Dedifferentiated amniotic fluid mesenchymal stem cell (primary cell): ENCODE data around the gene SLC25A21.

ENCODE experiments used
- DNase-seq: peaks from one replicate; pipeline ENCODE4 v3.0.0-alpha.2; 2016; ENCODE audit errors: extremely low spot score

SLC25A21 gene

GRCh38 chr14:36649872-36650650 lies 522.3 kb downstream of the SLC25A21 start:
- peak; percentile 7 for DNase-seq

GRCh38 chr14:36647824-36648753 lies 524.3 kb downstream of the SLC25A21 start:
- DNase-seq: peak; percentile 49

- no peak for DNase-seq
Measured at GRCh38 chr14:36647417-36647823, 525.0 kb downstream of the SLC25A21 start.

GRCh38 chr14:36646664-36647416 lies 525.6 kb downstream of the SLC25A21 start:
- DNase-seq: peak; percentile 31

- DNase-seq: no peak
Measured at GRCh38 chr14:36633580-36633979, 538.8 kb downstream of the SLC25A21 start.
